IPS-15b (cell line): ENCODE measurements around the gene GPANK1.
A peak's percentile ranks its signal among the peaks of the same experiment; 100 is the strongest.

ENCODE experiments used
- H3K27me3 ChIP-seq: one replicate; pipeline ENCODE4 v1.6.1; 2013; ENCODE audit warnings: low read length; ENCODE audit not compliant: control insufficient read depth, insufficient read depth
- H3K36me3 ChIP-seq: one replicate; pipeline ENCODE4 v1.6.1; 2013; ENCODE audit warnings: low read length; ENCODE audit not compliant: control insufficient read depth, insufficient read depth
- H3K4me1 ChIP-seq: one replicate; pipeline ENCODE4 v1.6.1; 2013; ENCODE audit warnings: mild to moderate bottlenecking, low read length; ENCODE audit not compliant: control insufficient read depth, insufficient read depth
- H3K4me3 ChIP-seq: one replicate; pipeline ENCODE4 v1.5.1; 2013; ENCODE audit warnings: low read depth, low read length
- H3K9ac ChIP-seq: one replicate; pipeline ENCODE4 v1.6.1; 2013; ENCODE audit warnings: low read depth, mild to moderate bottlenecking, low read length
- H3K9me3 ChIP-seq: one replicate; pipeline ENCODE4 v1.6.1; 2013; ENCODE audit warnings: mild to moderate bottlenecking, low read length; ENCODE audit not compliant: control insufficient read depth, insufficient read depth

The GPANK1 gene

DNA sequence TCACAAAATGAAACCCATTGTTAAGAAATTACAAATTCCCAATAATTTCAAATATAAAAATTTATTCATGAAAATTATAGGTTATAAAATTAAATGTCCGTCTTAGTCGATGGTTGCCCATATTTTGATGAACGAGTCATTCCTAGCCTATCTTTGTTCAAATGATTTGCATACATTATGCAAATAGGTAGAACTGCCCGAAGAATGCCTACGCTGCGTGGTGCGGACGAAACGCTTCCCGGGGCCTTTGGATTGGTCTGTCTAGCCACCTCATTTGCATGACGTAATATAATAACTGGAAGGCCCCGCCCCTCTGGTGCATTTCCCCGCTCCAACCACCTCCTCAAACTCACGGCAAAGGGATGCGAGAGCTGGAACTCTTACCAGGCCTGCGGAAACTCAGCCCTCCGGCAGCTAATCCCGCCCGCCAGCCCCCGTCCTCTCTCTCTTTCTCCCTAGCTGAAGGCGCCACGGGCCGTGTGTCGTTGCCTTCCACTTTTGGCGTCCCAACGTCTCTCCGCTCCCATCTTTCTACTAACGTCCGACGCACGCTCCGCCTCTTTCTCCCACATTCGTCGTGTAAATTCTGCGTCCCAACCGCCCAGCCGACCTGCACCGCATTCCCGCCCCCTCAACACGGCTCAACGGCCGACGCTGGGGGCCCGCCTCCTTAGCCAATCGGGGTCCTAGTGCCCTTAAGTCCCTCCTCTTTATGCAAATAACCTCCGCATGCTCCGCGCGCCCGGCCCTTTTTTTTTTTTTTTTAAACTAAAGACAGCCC, 44.8 kb downstream of the GPANK1 start:
- no peaks in the 10 kb centered on the region for H3K9me3 ChIP-seq
- peaks cover 25% of the 10 kb centered on the region for H3K36me3 ChIP-seq
- peak overlapping the region; percentile 93 for H3K4me3 ChIP-seq
- H3K9ac ChIP-seq, result peak overlapping the region; percentile 98
- H3K4me1 ChIP-seq, result peaks cover 13% of the 10 kb centered on the region
- H3K27me3 ChIP-seq, result no peaks in the 10 kb centered on the region

- no peak overlapping the region for H3K9ac ChIP-seq
- no peaks in the 10 kb centered on the region for H3K27me3 ChIP-seq
- peaks cover 12% of the 10 kb centered on the region for H3K4me1 ChIP-seq
- H3K36me3 ChIP-seq, result no peaks in the 10 kb centered on the region
- no peak overlapping the region for H3K4me3 ChIP-seq
- H3K9me3 ChIP-seq, result no peaks in the 10 kb centered on the region
Measured at GRCh38 chr6:31617010-31617409, 47.8 kb downstream of the GPANK1 start.

- Histone ChIP-seq H3K4me3 (no peak overlapping the region), H3K36me3 (no peaks in the 10 kb centered on the region), H3K9me3 (no peaks in the 10 kb centered on the region), H3K9ac (peak overlapping the region; percentile 8), H3K27me3 (no peaks in the 10 kb centered on the region), H3K4me1 (peaks cover 12% of the 10 kb centered on the region)
Measured at GRCh38 chr6:31615748-31616147, 49.0 kb downstream of the GPANK1 start.

GRCh38 chr6:31614684-31615578, 49.9 kb downstream of the GPANK1 start, which contains the start of gene AIF1:
AIF1 (plus strand) TSS chr6:31615234; CDS start chr6:31615330, 96 bp downstream.
- no peak within 1 kb of the TSS for H3K4me3 ChIP-seq
- peak within 1 kb of the TSS; percentile 8 for H3K9ac ChIP-seq
- no peaks in the 10 kb centered on the region for H3K9me3 ChIP-seq
- no peaks in the 10 kb centered on the region for H3K27me3 ChIP-seq
- no peaks in the 10 kb centered on the region for H3K36me3 ChIP-seq
- peaks cover 12% of the 10 kb centered on the region for H3K4me1 ChIP-seq

DNA sequence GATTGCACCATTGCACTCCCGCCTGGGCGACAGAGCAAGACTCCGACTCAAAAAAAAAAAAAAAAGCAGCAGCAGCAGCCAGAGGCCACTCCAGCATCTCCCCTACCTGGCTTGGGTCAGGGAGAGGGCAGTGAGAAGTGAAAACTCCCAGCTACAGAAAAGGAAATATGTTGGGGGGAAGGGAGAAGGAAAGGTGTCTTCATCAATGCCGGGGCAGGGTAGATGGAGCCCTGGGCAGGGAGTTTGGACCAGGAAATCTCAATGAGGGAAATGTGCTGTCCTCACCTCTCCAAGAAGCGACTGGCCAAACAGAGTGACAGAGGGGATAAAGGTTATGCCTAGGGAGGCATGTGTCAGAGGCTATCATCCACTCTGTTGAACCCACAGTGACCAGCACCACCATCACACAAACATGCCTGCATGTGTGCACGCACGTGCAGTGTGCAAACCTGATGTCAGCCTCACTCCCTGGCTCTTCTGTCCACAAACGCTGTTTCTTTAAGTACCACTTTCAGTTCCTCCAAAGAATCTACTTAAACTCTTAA, 50.6 kb downstream of the GPANK1 start:
- Histone ChIP-seq H3K9ac (no peak overlapping the region), H3K36me3 (no peaks in the 10 kb centered on the region), H3K27me3 (no peaks in the 10 kb centered on the region), H3K4me1 (peaks cover 12% of the 10 kb centered on the region), H3K9me3 (no peaks in the 10 kb centered on the region), H3K4me3 (no peak overlapping the region)
